Effector memory CD4-positive, alpha-beta T cell (primary cell): Measurements from ENCODE around the gene BCLAF1.

Experiments used
- DNase-seq, 3 donors: peaks; one replicate each; pipeline ENCODE4 v3.0.0-alpha.2; 2020
- H3K27ac ChIP-seq: 2 replicates; pipeline ENCODE4 v1.7.0; 2013; ENCODE audit warnings: mild to moderate bottlenecking, low read length, moderate library complexity; ENCODE audit not compliant: insufficient read depth, poor library complexity, severe bottlenecking
- H3K27me3 ChIP-seq: replicated peaks from 2 replicates; pipeline ENCODE4 v1.7.0; 2013; ENCODE audit warnings: mild to moderate bottlenecking, low read length; ENCODE audit not compliant: insufficient read depth, control insufficient read depth, poor library complexity, severe bottlenecking
- H3K36me3 ChIP-seq: 2 replicates; pipeline ENCODE4 v1.7.0; 2013; ENCODE audit warnings: mild to moderate bottlenecking, low read length, moderate library complexity; ENCODE audit not compliant: control insufficient read depth, insufficient read depth
- H3K4me1 ChIP-seq: 2 replicates; pipeline ENCODE4 v1.7.0; 2013; ENCODE audit warnings: low read length, mild to moderate bottlenecking; ENCODE audit not compliant: control insufficient read depth, insufficient read depth, poor library complexity, severe bottlenecking
- H3K4me3 ChIP-seq: 2 replicates; pipeline ENCODE4 v1.7.0; 2013; ENCODE audit warnings: low read length, low read depth, mild to moderate bottlenecking; ENCODE audit not compliant: insufficient read depth, poor library complexity, severe bottlenecking
- H3K9me3 ChIP-seq: 2 replicates; pipeline ENCODE4 v1.7.0; 2013; ENCODE audit warnings: mild to moderate bottlenecking, low read length, moderate library complexity; ENCODE audit not compliant: control insufficient read depth

The BCLAF1 gene

GRCh38 chr6:136326038-136326553 lies 36.5 kb upstream of the BCLAF1 start:
- Histone ChIP-seq H3K27ac (no peak overlapping the region), H3K27me3 (no peaks in the 10 kb centered on the region), H3K9me3 (no peaks in the 10 kb centered on the region), H3K36me3 (no peaks in the 10 kb centered on the region), H3K4me3 (no peak overlapping the region), H3K4me1 (no peaks in the 10 kb centered on the region)
- no peak for DNase-seq

- Histone ChIP-seq H3K27ac (no peak overlapping the region), H3K4me1 (no peaks in the 10 kb centered on the region), H3K27me3 (no peaks in the 10 kb centered on the region), H3K36me3 (no peaks in the 10 kb centered on the region), H3K4me3 (no peak overlapping the region), H3K9me3 (no peaks in the 10 kb centered on the region)
- DNase-seq: no peak
Measured at GRCh38 chr6:136324686-136325380, 35.2 kb upstream of the BCLAF1 start.

- no peak overlapping the region for H3K4me3 ChIP-seq
- no peaks in the 10 kb centered on the region for H3K4me1 ChIP-seq
- H3K27me3 ChIP-seq: no peaks in the 10 kb centered on the region
- no peak overlapping the region for H3K27ac ChIP-seq
- no peaks in the 10 kb centered on the region for H3K36me3 ChIP-seq
- no peak for DNase-seq
- H3K9me3 ChIP-seq: no peaks in the 10 kb centered on the region
Measured at GRCh38 chr6:136323431-136324112, 33.9 kb upstream of the BCLAF1 start.

- Histone ChIP-seq H3K4me1 (no peaks in the 10 kb centered on the region), H3K27ac (no peak overlapping the region), H3K9me3 (no peaks in the 10 kb centered on the region), H3K27me3 (no peaks in the 10 kb centered on the region), H3K4me3 (no peak overlapping the region), H3K36me3 (no peaks in the 10 kb centered on the region)
- no peak for DNase-seq
Measured at GRCh38 chr6:136319732-136320131, 30.1 kb upstream of the BCLAF1 start.

- Histone ChIP-seq H3K4me3 (no peak overlapping the region), H3K27me3 (no peaks in the 10 kb centered on the region), H3K36me3 (no peaks in the 10 kb centered on the region), H3K4me1 (no peaks in the 10 kb centered on the region), H3K9me3 (no peaks in the 10 kb centered on the region), H3K27ac (no peak overlapping the region)
- no peak for DNase-seq
Measured at GRCh38 chr6:136318676-136319075, 29.0 kb upstream of the BCLAF1 start.

GRCh38 chr6:136317971-136318370 lies 28.3 kb upstream of the BCLAF1 start:
- Histone ChIP-seq H3K27ac (no peak overlapping the region), H3K36me3 (no peaks in the 10 kb centered on the region), H3K4me1 (no peaks in the 10 kb centered on the region), H3K4me3 (no peak overlapping the region), H3K9me3 (no peaks in the 10 kb centered on the region), H3K27me3 (no peaks in the 10 kb centered on the region)
- no peak for DNase-seq

- no peak overlapping the region for H3K4me3 ChIP-seq
- H3K4me1 ChIP-seq: no peaks in the 10 kb centered on the region
- DNase-seq: peak; percentile 33 to 41 (median 36)
- no peaks in the 10 kb centered on the region for H3K27me3 ChIP-seq
- H3K36me3 ChIP-seq: no peaks in the 10 kb centered on the region
- no peaks in the 10 kb centered on the region for H3K9me3 ChIP-seq
- no peak overlapping the region for H3K27ac ChIP-seq
Measured at GRCh38 chr6:136317021-136317694, 27.5 kb upstream of the BCLAF1 start.

- H3K9me3 ChIP-seq: no peaks in the 10 kb centered on the region
- H3K36me3 ChIP-seq: no peaks in the 10 kb centered on the region
- no peak for DNase-seq
- no peak overlapping the region for H3K4me3 ChIP-seq
- no peaks in the 10 kb centered on the region for H3K4me1 ChIP-seq
- H3K27ac ChIP-seq: no peak overlapping the region
- H3K27me3 ChIP-seq: no peaks in the 10 kb centered on the region
Measured at GRCh38 chr6:136315594-136315993, 25.9 kb upstream of the BCLAF1 start.

GRCh38 chr6:136312975-136313374 lies 23.3 kb upstream of the BCLAF1 start:
- Histone ChIP-seq H3K27ac (no peak overlapping the region), H3K4me1 (no peaks in the 10 kb centered on the region), H3K4me3 (no peak overlapping the region), H3K27me3 (no peaks in the 10 kb centered on the region), H3K9me3 (no peaks in the 10 kb centered on the region), H3K36me3 (no peaks in the 10 kb centered on the region)
- DNase-seq: no peak
